Ovary (tissue), 9 donors: ENCODE measurements around the gene SAMD1. TPM values are rescaled to one million over a fixed set of nuclear protein-coding genes. Genes with fewer than 3 reads are reported as not detected.

Source experiments
- DNase-seq, 5 donors: peaks; one replicate each; pipeline ENCODE4 v3.0.0-alpha.2; 2019 to 2020
- H3K27ac ChIP-seq, 2 donors: fragments of 200-600 bp; one replicate each; pipeline versions ENCODE4 v1.5.1 to v1.8.0; 2019 to 2022
- H3K27me3 ChIP-seq: fragments of 200-600 bp; one replicate; pipeline ENCODE4 v1.8.0; 2022
- H3K36me3 ChIP-seq: fragments of 200-600 bp; sonication (generic); one replicate; pipeline ENCODE4 v1.5.1; 2019
- H3K4me1 ChIP-seq: one replicate; pipeline ENCODE4 v1.8.1; 2013; ENCODE audit warnings: mild to moderate bottlenecking, moderate library complexity; ENCODE audit not compliant: insufficient read depth
- H3K4me3 ChIP-seq: fragments of 200-600 bp; sonication (generic); one replicate; pipeline ENCODE4 v1.5.1; 2017
- H3K9me3 ChIP-seq, 2 donors: fragments of 200-600 bp in 1 of 2; sonication (generic) in 1 of 2; one replicate each; pipeline versions ENCODE4 v1.5.1 to v1.8.1; 2013 to 2019; ENCODE audit warnings: mild to moderate bottlenecking in 1 of 2, moderate library complexity in 1 of 2
- EP300 ChIP-seq: sonication (generic); formaldehyde crosslinking; IDR thresholded peaks from one replicate; pipeline ENCODE4 v1.6.1; 2017; ENCODE audit warnings: antibody characterized with exemption
- POLR2A ChIP-seq: fragments of 450-650 bp; IDR thresholded peaks from one replicate; pipeline ENCODE4 v1.6.1; 2017; ENCODE audit warnings: antibody characterized with exemption, mild to moderate bottlenecking, moderate library complexity
- WGBS, 3 donors: extraction: QIAGEN DNeasy Blood & Tissue Kit in 1 of 3; methylation state at CpG; one replicate each; pipeline versions ENCODE4 v1.1.5 to v1.1.7; 2013 to 2017; 5-methylcytosine and 5-hydroxymethylcytosine counted together
- intact Hi-C, 4 donors: fragments of 100-400 bp; cut with DNase I; formaldehyde crosslinking; loops; one replicate each; pipeline versions ENCODE4 v1.11.0 to v1.15.1; 2022 to 2023
- polyA plus RNA-seq, 2 donors: library from polyadenylated mRNA; stranded (reverse); fragments of 200-250 nt in 1 of 2; fragments of 350-450 nt in 1 of 2; fragmentation: Illumina TruSeq in 1 of 2; extraction: RNeasy Lipid Tissue Mini Kit (QIAGEN cat#74804) in 1 of 2; gene quantifications; one replicate each; pipeline ENCODE4 v1.2.3, GENCODE V29; 2013 to 2014
- total RNA-seq, 7 donors: library from RNA; depleted of rRNA in 2 of 7; stranded (reverse); fragments of >200 nt in 2 of 7; fragmentation: NEBNext Ultra II Directional in 3 of 7; extraction: Animal tissue kit (Norgen Biotek cat#: 25700) in 3 of 7; gene quantifications; one replicate each; pipeline versions ENCODE4 v1.1.0 to v1.2.4, GENCODE V29; 2016 to 2023
- TF ChIP-seq, protein P1 (sequence below), 3 donors: fragments of 450-650 bp in 2 of 3; fragments of 200-600 bp in 1 of 3; IDR thresholded peaks; one replicate each; pipeline versions ENCODE4 v1.5.1 to v1.8.0; 2016 to 2022; ENCODE audit warnings: antibody characterized with exemption in 3 of 3, mild to moderate bottlenecking in 1 of 3
- donor health status: DM: no; HTN: no; CAD: no; lungs with moderate emphysema.
- donor health status: DM: no; HTN: no; CAD: no.
- donor health status: Bipolar disorder and iron deficiency.
- donor health status: DM: yes; HTN: yes; CAD: no.
- donor health status: DM: no; HTN: no; CAD: no.
- donor health status: DM: yes; HTN: yes; CAD: no.

The SAMD1 gene
- total and polyA plus RNA-seq, 9 donors, result 10.5 to 68.3 (median 37.4) TPM

DNA sequence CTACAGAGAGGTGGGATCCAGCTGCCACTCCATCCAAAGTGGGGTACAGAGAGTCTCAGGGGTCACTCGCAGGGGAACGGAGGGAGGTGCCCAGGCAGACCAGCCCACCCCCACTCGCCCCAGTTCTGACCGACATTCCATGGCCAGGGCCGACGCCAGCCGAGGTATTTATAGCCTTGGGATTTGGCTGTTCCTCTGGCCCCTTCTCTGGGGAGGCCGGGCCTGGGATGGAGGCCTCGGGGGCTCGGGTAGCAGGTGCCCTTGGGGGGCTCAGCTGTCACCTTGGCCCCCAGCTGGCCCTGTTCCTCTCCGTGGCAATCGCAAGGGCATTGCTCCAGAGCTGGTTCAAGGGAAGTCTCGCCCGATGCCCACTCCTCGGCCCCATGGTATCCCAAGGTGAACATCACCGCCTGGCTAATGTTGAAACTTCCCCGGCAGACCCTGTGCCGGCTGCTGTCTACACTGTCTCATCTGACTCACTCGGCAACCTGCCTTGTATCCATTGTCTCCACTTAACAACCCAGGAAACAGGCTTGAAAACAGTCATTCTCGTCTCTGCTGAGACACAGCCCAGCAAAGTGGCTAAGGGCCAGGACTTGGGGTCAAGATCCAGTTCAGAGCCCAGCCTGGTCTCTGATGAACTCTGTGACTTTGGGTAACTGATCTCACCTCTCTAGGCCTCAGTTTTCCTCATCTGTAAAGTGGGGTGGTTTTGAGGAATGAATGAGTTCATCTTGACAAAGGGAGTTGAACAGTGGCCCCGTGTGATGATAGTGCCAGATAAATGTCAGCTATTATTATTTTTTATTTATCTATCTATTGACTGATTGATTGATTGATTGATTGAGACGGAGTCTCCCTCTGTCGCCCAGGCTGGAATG lies 17.3 kb upstream of the SAMD1 start:
- H3K27me3 ChIP-seq, result no peaks in the 10 kb centered on the region
- 36 to 50% (median 41%) methylated on average over 22 to 23 of the region's 23 CpGs for WGBS, 3 donors
- intact Hi-C loops, result no loop called here
- H3K36me3 ChIP-seq, result no peaks in the 10 kb centered on the region
- peak in 4 of 5 donors; percentile 43 to 57 (median 52) for DNase-seq
- no peak for TF ChIP-seq EP300
- TF ChIP-seq, protein P1, sequence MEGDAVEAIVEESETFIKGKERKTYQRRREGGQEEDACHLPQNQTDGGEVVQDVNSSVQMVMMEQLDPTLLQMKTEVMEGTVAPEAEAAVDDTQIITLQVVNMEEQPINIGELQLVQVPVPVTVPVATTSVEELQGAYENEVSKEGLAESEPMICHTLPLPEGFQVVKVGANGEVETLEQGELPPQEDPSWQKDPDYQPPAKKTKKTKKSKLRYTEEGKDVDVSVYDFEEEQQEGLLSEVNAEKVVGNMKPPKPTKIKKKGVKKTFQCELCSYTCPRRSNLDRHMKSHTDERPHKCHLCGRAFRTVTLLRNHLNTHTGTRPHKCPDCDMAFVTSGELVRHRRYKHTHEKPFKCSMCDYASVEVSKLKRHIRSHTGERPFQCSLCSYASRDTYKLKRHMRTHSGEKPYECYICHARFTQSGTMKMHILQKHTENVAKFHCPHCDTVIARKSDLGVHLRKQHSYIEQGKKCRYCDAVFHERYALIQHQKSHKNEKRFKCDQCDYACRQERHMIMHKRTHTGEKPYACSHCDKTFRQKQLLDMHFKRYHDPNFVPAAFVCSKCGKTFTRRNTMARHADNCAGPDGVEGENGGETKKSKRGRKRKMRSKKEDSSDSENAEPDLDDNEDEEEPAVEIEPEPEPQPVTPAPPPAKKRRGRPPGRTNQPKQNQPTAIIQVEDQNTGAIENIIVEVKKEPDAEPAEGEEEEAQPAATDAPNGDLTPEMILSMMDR (IDR thresholded peaks at IDR 0.05), result no peak
- TF ChIP-seq POLR2A, result no peak
- H3K9me3 ChIP-seq, result no peaks in the 10 kb centered on the region
- no peak overlapping the region for H3K4me3 ChIP-seq
- peak overlapping the region; percentile 52 to 70 for H3K27ac ChIP-seq
- peaks cover 15% of the 10 kb centered on the region for H3K4me1 ChIP-seq

GRCh38 chr19:14106840-14107239 lies 16.3 kb upstream of the SAMD1 start:
- no peaks in the 10 kb centered on the region for H3K27me3 ChIP-seq
- TF ChIP-seq, protein P1 (IDR thresholded peaks at IDR 0.05), result no peak
- no peak for TF ChIP-seq EP300
- TF ChIP-seq POLR2A, result no peak
- no peaks in the 10 kb centered on the region for H3K9me3 ChIP-seq
- H3K4me3 ChIP-seq, result no peak overlapping the region
- intact Hi-C loops, result no loop called here
- 76 to 89% (median 81%) methylated on average over 12 to 16 of the region's 16 CpGs for WGBS, 3 donors
- no peaks in the 10 kb centered on the region for H3K36me3 ChIP-seq
- H3K4me1 ChIP-seq, result peaks cover 15% of the 10 kb centered on the region
- H3K27ac ChIP-seq, result peak overlapping the region; percentile 52 to 70
- no peak for DNase-seq

- 66 to 74% (median 72%) methylated on average over 8 of the region's 8 CpGs for WGBS, 3 donors
- H3K36me3 ChIP-seq, result no peaks in the 10 kb centered on the region
Measured at GRCh38 chr19:14105680-14106079, 15.1 kb upstream of the SAMD1 start.

GRCh38 chr19:14103310-14103709 lies 12.8 kb upstream of the SAMD1 start:
- H3K4me1 ChIP-seq, result peaks cover 7% of the 10 kb centered on the region
- no peaks in the 10 kb centered on the region for H3K9me3 ChIP-seq
- 63 to 100% (median 87%) methylated on average over 1 of the region's 1 CpG for WGBS, 3 donors
- TF ChIP-seq, protein P1 (IDR thresholded peaks at IDR 0.05), result no peak
- no peak for TF ChIP-seq EP300
- TF ChIP-seq POLR2A, result no peak
- no peak overlapping the region for H3K4me3 ChIP-seq
- no peak for DNase-seq
- no peaks in the 10 kb centered on the region for H3K27me3 ChIP-seq
- intact Hi-C loops, result no loop called here
- H3K27ac ChIP-seq, result no peak overlapping the region
- no peaks in the 10 kb centered on the region for H3K36me3 ChIP-seq

More at GRCh38 chr19:14105680-14106079, 15.1 kb upstream of the SAMD1 start:
- intact Hi-C loops, result no loop called here
- no peak for DNase-seq
- no peaks in the 10 kb centered on the region for H3K9me3 ChIP-seq
- no peak overlapping the region for H3K27ac ChIP-seq
- peaks cover 10% of the 10 kb centered on the region for H3K4me1 ChIP-seq
- TF ChIP-seq EP300 (no peak), POLR2A (no peak)
- TF ChIP-seq, protein P1 (IDR thresholded peaks at IDR 0.05), result no peak
- H3K4me3 ChIP-seq, result no peak overlapping the region
- H3K27me3 ChIP-seq, result no peaks in the 10 kb centered on the region
